RWPE2 (cell line): ENCODE results near the gene KRTAP2-4.
"Not testable (repeated sequence)": the region's sequence is repeated elsewhere in the genome, so short reads cannot be mapped to it uniquely, and the experiment has no call there.

Source experiments
- ATAC-seq: fragments of 200-7000 bp; cut with Tn5 transposase; 3 replicates; pipeline ENCODE4 v1.9.1; 2021; ENCODE audit warnings: low read depth
- DNase-seq: peaks from one replicate; pipeline ENCODE4 v3.0.0-alpha.2; 2020; ENCODE audit warnings: low spot score
- H3K27ac ChIP-seq: fragments of 450-650 bp; 2 replicates; pipeline ENCODE4 v1.5.1; 2017; ENCODE audit warnings: mild to moderate bottlenecking; ENCODE audit not compliant: poor library complexity, severe bottlenecking
- H3K27me3 ChIP-seq: fragments of 250-450 bp; sonication (Bioruptor Pico); 2 replicates; pipeline ENCODE4 v1.5.1; 2021; ENCODE audit warnings: mild to moderate bottlenecking, moderate library complexity; ENCODE audit not compliant: insufficient read depth, poor library complexity, severe bottlenecking
- H3K36me3 ChIP-seq: fragments of 250-450 bp; sonication (Bioruptor Pico); 2 replicates; pipeline ENCODE4 v1.5.1; 2020; ENCODE audit warnings: low read depth, mild to moderate bottlenecking, moderate library complexity
- H3K4me1 ChIP-seq: fragments of 250-450 bp; sonication (Bioruptor Pico); 2 replicates; pipeline ENCODE4 v1.5.1; 2021; ENCODE audit warnings: mild to moderate bottlenecking, moderate library complexity; ENCODE audit not compliant: insufficient read depth, poor library complexity, severe bottlenecking
- H3K4me3 ChIP-seq: fragments of 250-450 bp; sonication (Bioruptor Pico); 2 replicates; pipeline ENCODE4 v1.5.1; 2021; ENCODE audit warnings: mild to moderate bottlenecking, moderate library complexity; ENCODE audit not compliant: severe bottlenecking
- H3K9me3 ChIP-seq: fragments of 250-450 bp; sonication (Bioruptor Pico); 2 replicates; pipeline ENCODE4 v1.5.1; 2021; ENCODE audit warnings: mild to moderate bottlenecking, moderate library complexity; ENCODE audit not compliant: severe bottlenecking
- CTCF ChIP-seq: fragments of 450-650 bp; IDR thresholded peaks from one replicate; pipeline ENCODE4 v1.5.1; 2017; ENCODE audit warnings: mild to moderate bottlenecking, moderate library complexity; ENCODE audit not compliant: poor library complexity, severe bottlenecking

The KRTAP2-4 gene, protein sequence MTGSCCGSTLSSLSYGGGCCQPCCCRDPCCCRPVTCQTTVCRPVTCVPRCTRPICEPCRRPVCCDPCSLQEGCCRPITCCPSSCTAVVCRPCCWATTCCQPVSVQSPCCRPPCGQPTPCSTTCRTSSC

GRCh38 chr17:41065829-41066624, at the start of gene KRTAP2-4:
TSS of gene KRTAP2-4 (minus strand) at chr17:41065879. CDS start at chr17:41065845, 34 bp downstream.
- H3K9me3 ChIP-seq, result no peaks in the 10 kb centered on the region
- peak within 1 kb of the TSS; percentile 28 for H3K27ac ChIP-seq
- H3K36me3 ChIP-seq, result no peaks in the 10 kb centered on the region
- no peak for TF ChIP-seq CTCF
- H3K27me3 ChIP-seq, result no peaks in the 10 kb centered on the region
- DNase-seq (no peak), ATAC-seq (peak; percentile 79)
- H3K4me3 ChIP-seq, result no peak within 1 kb of the TSS
- H3K4me1 ChIP-seq, result peaks cover 23% of the 10 kb centered on the region

- DNase-seq, result no peak
- Histone ChIP-seq H3K27ac (no peak overlapping the region), H3K36me3 (no peaks in the 10 kb centered on the region), H3K4me3 (no peak overlapping the region), H3K9me3 (no peaks in the 10 kb centered on the region), H3K27me3 (no peaks in the 10 kb centered on the region), H3K4me1 (no peaks in the 10 kb centered on the region)
- no peak for ATAC-seq
- TF ChIP-seq CTCF, result no peak
Measured at GRCh38 chr17:41111151-41111885, 45.6 kb upstream of the KRTAP2-4 start.

DNA sequence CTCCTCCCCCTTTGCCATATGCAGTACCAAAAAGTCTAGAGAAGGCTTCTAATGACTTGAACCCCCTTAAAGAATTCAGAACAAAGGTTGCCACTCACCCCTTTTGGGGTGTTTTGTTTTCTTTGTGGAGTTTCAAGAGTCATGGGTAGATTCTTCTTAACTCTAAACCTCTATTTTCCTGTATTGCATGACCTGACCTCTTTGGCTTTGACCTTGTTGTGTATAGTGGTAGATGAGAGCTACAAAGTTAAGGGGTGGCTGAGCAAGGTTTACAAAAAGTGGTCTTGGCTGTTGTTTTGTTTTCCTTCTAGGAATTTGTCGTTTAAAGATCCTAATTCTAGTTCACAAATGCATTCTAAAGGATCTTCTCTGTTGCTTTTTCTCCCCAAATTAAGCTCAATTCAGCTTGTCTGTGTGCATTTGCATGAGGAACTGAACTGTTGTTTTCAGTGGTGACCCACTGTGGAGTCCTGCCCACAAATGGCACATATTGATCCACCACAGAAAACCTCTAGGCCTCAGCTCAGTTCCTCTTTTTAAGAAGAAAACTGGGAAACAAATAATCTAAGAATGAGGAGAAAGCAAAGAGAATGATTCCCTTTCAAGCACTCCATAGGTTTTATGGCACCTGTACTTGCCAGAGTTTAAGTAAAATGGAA, 43.2 kb upstream of the KRTAP2-4 start:
- not testable (repeated sequence) for H3K36me3 ChIP-seq, H3K9me3 ChIP-seq, H3K4me3 ChIP-seq, H3K27me3 ChIP-seq, H3K27ac ChIP-seq, ATAC-seq, DNase-seq, H3K4me1 ChIP-seq

GRCh38 chr17:41107941-41108450, 42.3 kb upstream of the KRTAP2-4 start:
- DNase-seq (no peak), ATAC-seq (no peak)
- Histone ChIP-seq H3K36me3 (no peaks in the 10 kb centered on the region), H3K4me3 (no peak overlapping the region), H3K27ac (no peak overlapping the region), H3K4me1 (peaks cover 6% of the 10 kb centered on the region), H3K27me3 (no peaks in the 10 kb centered on the region), H3K9me3 (no peaks in the 10 kb centered on the region)
- no peak for TF ChIP-seq CTCF

DNA sequence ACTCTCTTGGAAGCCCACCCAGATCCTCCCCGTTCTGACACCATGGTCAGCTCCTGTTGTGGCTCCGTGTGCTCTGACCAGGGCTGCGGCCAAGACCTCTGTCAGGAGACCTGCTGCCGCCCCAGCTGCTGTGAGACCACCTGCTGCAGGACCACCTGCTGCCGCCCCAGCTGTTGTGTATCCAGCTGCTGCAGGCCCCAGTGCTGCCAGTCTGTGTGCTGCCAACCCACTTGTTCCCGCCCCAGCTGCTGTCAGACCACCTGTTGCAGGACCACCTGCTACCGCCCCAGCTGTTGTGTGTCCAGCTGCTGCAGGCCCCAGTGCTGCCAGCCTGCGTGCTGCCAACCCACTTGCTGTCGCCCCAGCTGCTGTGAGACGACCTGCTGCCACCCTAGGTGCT, 39.7 kb upstream of the KRTAP2-4 start, which contains the start of gene KRTAP4-9:
KRTAP4-9 (plus strand) TSS at position 43 of the 400 bp plus-strand sequence; CDS start at position 43, 0 bp downstream.
- not testable (repeated sequence) for ATAC-seq, H3K9me3 ChIP-seq, H3K4me3 ChIP-seq, DNase-seq, H3K36me3 ChIP-seq, H3K27me3 ChIP-seq
- Histone ChIP-seq H3K4me1 (peaks cover 13% of the 10 kb centered on the region), H3K27ac (peak within 1 kb of the TSS; percentile 70)

GRCh38 chr17:41104386-41105038, 38.8 kb upstream of the KRTAP2-4 start:
- Histone ChIP-seq H3K27ac (peak overlapping the region; percentile 70), H3K4me1 (peaks cover 21% of the 10 kb centered on the region)
- not testable (repeated sequence) for H3K4me3 ChIP-seq, DNase-seq, H3K36me3 ChIP-seq, H3K27me3 ChIP-seq, H3K9me3 ChIP-seq
- ATAC-seq, result peak; percentile 91
